Thoracic aorta (tissue), 2 donors: Measurements from ENCODE around the gene DAAM1. TPM values are rescaled to one million over a fixed set of nuclear protein-coding genes. Genes with fewer than 3 reads are reported as not detected.

Experiments
- ATAC-seq: fragments of 150-250 bp; one replicate; pipeline ENCODE4 v1.8.0; 2017; ENCODE audit warnings: low read depth; ENCODE audit not compliant: insufficient number of reproducible peaks, low FRiP score
- DNase-seq: peaks from one replicate; pipeline ENCODE4 v3.0.0-alpha.2; 2020; ENCODE audit warnings: low spot score
- H3K27ac ChIP-seq, 2 donors: fragments of 200-600 bp; sonication (generic); 1 replicate in 1 of 2; 2 replicates in 1 of 2; pipeline ENCODE4 v1.5.1; 2016; ENCODE audit warnings: mild to moderate bottlenecking in 2 of 2, moderate library complexity in 2 of 2
- H3K27me3 ChIP-seq: fragments of 200-600 bp; sonication (generic); replicated peaks from 2 replicates; pipeline ENCODE4 v1.6.0; 2016; ENCODE audit warnings: mild to moderate bottlenecking; ENCODE audit not compliant: insufficient read depth
- H3K36me3 ChIP-seq: fragments of 200-600 bp; sonication (generic); one replicate; pipeline ENCODE4 v1.5.1; 2016
- H3K4me1 ChIP-seq, 2 donors: fragments of 200-600 bp; sonication (generic); 1 replicate in 1 of 2; 2 replicates in 1 of 2; pipeline versions ENCODE4 v1.5.1 to v1.6.0; 2016; ENCODE audit warnings: low read depth in 2 of 2, mild to moderate bottlenecking in 1 of 2; ENCODE audit not compliant: control insufficient read depth in 1 of 2
- H3K4me3 ChIP-seq: fragments of 200-600 bp; sonication (generic); 2 replicates; pipeline ENCODE4 v1.5.1; 2016; ENCODE audit warnings: mild to moderate bottlenecking
- H3K9me3 ChIP-seq: fragments of 200-600 bp; sonication (generic); 2 replicates; pipeline ENCODE4 v1.5.1; 2016
- total RNA-seq, 2 donors: library from RNA; depleted of rRNA; stranded (reverse); fragments of >200 nt; gene quantifications; one replicate each; pipeline versions ENCODE4 v1.1.0 to v1.2.3, GENCODE V29; 2016
- TF ChIP-seq, protein P1 (sequence below): fragments of 200-600 bp; sonication (generic); IDR thresholded peaks from one replicate; pipeline ENCODE4 v1.5.1; 2019; ENCODE audit warnings: antibody characterized with exemption

The DAAM1 gene
- total RNA-seq, 2 donors from 2014 or later = 35.9 to 56.6 TPM

DNA sequence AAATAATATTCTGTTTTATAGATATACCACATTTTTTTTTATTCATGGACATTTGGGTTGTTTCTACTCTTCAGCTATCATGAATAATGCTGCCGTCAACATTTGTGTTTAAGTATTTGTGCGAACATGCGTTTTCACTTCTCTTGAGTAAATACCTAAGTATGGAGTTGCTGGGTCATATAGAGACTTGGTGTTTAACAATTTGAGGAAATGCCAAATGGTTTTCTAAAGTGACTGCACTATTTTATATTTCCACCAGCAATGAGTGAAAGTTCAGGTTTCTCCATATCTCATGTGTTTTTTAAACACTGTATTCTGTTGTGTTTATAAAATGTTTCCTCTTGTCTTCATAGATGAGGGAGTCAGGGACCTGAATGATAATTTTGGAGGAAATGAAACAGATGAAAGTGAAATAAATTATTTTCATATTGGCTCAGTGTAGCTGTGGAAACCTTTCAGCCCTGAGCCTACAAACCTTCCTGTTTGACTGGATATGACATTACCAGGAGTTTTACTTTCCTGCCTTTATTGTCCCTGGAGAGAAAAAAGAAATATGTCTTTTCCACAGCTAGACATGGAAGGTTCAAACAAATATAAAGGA lies 26.3 kb downstream of the DAAM1 start:
- DNase-seq (no peak), ATAC-seq (no peak)
- peaks cover 37 to 95% of the 10 kb centered on the region in 2 donors for H3K4me1 ChIP-seq
- no peaks in the 10 kb centered on the region for H3K27me3 ChIP-seq
- peak overlapping the region; percentile 40 for H3K27ac ChIP-seq
- H3K4me3 ChIP-seq = peak overlapping the region; percentile 23
- TF ChIP-seq, protein P1, sequence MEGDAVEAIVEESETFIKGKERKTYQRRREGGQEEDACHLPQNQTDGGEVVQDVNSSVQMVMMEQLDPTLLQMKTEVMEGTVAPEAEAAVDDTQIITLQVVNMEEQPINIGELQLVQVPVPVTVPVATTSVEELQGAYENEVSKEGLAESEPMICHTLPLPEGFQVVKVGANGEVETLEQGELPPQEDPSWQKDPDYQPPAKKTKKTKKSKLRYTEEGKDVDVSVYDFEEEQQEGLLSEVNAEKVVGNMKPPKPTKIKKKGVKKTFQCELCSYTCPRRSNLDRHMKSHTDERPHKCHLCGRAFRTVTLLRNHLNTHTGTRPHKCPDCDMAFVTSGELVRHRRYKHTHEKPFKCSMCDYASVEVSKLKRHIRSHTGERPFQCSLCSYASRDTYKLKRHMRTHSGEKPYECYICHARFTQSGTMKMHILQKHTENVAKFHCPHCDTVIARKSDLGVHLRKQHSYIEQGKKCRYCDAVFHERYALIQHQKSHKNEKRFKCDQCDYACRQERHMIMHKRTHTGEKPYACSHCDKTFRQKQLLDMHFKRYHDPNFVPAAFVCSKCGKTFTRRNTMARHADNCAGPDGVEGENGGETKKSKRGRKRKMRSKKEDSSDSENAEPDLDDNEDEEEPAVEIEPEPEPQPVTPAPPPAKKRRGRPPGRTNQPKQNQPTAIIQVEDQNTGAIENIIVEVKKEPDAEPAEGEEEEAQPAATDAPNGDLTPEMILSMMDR = no peak
- H3K9me3 ChIP-seq = no peaks in the 10 kb centered on the region
- no peaks in the 10 kb centered on the region for H3K36me3 ChIP-seq

DNA sequence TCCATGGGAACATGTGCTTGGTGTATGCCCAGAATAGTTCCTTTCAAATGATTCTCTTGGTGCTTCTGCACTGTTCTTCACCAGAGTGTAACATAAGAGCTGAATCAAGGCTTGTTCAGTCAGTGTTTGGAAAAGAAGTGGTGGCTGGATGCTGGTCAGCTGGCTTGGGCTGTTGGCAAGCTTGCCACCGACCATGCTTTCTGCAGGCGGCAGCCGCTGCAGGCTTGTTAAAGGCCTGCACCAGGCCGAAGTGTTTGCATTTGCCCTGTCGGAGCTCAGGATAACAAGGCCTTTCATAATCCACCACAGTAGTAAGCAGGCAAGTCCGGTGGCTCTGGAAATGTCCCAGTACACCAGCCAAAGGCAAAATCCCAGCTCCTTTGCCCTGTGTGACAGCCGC lies 26.9 kb downstream of the DAAM1 start:
- Histone ChIP-seq H3K27me3 (no peaks in the 10 kb centered on the region), H3K27ac (peak overlapping the region; percentile 40), H3K36me3 (no peaks in the 10 kb centered on the region), H3K4me1 (peaks cover 37 to 98% of the 10 kb centered on the region in 2 donors), H3K9me3 (no peaks in the 10 kb centered on the region), H3K4me3 (peak overlapping the region; percentile 23)
- ATAC-seq (peak; percentile 64), DNase-seq (peak; percentile 18)
- TF ChIP-seq, protein P1 = no peak

DNA sequence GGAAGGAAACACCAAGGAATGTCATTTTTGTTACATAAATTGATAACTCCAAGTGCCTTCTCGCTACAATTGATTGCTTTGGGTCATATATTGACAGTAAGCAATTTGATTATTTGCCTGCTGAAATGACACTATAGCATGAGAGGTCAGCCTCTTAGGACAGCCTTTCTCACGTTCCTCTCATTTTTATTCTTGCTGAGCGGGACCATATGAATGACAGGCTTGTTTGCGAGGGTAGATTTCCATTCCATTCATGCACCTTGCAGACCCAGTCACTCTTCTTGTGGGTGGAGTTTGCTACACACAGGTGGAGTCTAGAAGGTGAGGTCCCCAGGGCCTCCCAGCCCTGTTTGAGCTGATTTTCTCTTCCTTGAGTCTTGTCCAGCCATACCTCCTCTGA lies 27.3 kb downstream of the DAAM1 start:
- ATAC-seq (no peak), DNase-seq (no peak)
- no peaks in the 10 kb centered on the region for H3K27me3 ChIP-seq
- H3K27ac ChIP-seq = peak overlapping the region; percentile 40
- TF ChIP-seq, protein P1 = no peak
- no peaks in the 10 kb centered on the region for H3K36me3 ChIP-seq
- H3K9me3 ChIP-seq = no peaks in the 10 kb centered on the region
- H3K4me3 ChIP-seq = peak overlapping the region; percentile 23
- peaks cover 36 to 97% of the 10 kb centered on the region in 2 donors for H3K4me1 ChIP-seq

DNA sequence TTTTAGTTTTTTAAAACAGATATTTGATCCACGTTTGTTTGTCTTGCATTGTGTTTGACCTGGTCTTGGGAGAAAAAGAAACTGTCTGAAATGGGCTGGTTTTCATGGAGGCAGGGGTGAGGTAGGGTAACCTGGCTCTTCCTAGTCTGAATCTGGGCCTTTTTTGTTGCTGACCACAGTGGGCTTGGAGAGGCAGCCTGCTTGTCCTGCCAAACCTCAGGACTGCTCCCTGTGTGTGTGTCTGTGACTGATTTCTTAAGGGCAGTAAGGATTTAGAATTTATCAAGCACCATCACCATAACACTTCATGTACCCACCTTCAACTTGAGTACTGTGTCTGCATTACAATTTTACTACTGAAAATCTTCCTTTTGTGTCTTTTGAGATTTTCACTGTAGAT lies 28.5 kb downstream of the DAAM1 start:
- Histone ChIP-seq H3K9me3 (no peaks in the 10 kb centered on the region), H3K4me1 (peaks cover 32 to 95% of the 10 kb centered on the region in 2 donors), H3K36me3 (no peaks in the 10 kb centered on the region), H3K27ac (peak overlapping the region in 1 of 2 donors; percentile 40), H3K4me3 (no peak overlapping the region), H3K27me3 (no peaks in the 10 kb centered on the region)
- no peak for DNase-seq
- ATAC-seq = no peak
- TF ChIP-seq, protein P1 = no peak

DNA sequence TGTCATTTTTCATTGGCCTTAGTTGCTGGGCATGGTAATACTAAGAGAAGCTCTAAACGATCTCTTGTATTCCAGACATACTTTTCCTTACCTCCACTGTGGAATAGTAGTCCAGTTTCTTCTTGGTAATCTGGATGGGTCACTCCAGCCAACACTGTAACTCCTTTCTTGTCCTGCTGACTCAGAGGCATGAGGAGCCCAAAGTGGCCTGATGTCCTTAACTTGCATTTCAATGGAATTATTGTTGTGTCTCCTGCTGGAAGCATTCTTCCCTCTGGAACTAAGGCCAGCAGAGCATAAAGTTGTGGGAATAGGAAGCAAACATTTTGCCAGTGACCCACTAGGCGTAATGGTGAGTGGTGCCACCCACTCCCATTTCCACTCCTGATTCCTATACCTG lies 33.1 kb downstream of the DAAM1 start:
- Histone ChIP-seq H3K9me3 (no peaks in the 10 kb centered on the region), H3K27ac (no peak overlapping the region), H3K4me1 (peaks cover 6 to 91% of the 10 kb centered on the region in 2 donors), H3K36me3 (no peaks in the 10 kb centered on the region), H3K27me3 (no peaks in the 10 kb centered on the region), H3K4me3 (no peak overlapping the region)
- TF ChIP-seq, protein P1 = no peak
- DNase-seq = no peak
- no peak for ATAC-seq
